WTC11 (cell line): Measurements from ENCODE around the gene CDK16. TPM values are rescaled to one million over a fixed set of nuclear protein-coding genes. Genes with fewer than 3 reads are reported as not detected.

Experiments
- ATAC-seq: fragments of 200-7000 bp; cut with Tn5 transposase; 2 replicates; pipeline ENCODE4 v1.10.0; 2021; ENCODE audit warnings: mild to moderate bottlenecking, moderate library complexity
- CTCF ChIA-PET: fragments of 300-600 bp; sonication (Branson Sonifier 250); formaldehyde crosslinking; loops from one replicate; lab custom pipeline; 2021; ENCODE audit warnings: antibody characterized with exemption; lab: Charles Lee
- POLR2A ChIA-PET: fragments of 350-600 bp; sonication (Branson Sonifier 250); formaldehyde crosslinking; loops from one replicate; lab custom pipeline; 2021; ENCODE audit warnings: antibody characterized with exemption; lab: Charles Lee
- DNase-seq: peaks from one replicate; pipeline ENCODE4 v3.0.0; 2021; ENCODE audit warnings: low spot score
- H3K27ac Mint-ChIP-seq: 2 replicates; pipeline ENCODE4 v1.8.0; 2021; ENCODE audit warnings: mixed read lengths
- H3K27me3 Mint-ChIP-seq: 2 replicates; pipeline ENCODE4 v1.8.0; 2021; ENCODE audit warnings: low read depth, mild to moderate bottlenecking, moderate library complexity, mixed read lengths
- H3K36me3 Mint-ChIP-seq: 2 replicates; pipeline ENCODE4 v1.8.0; 2021; ENCODE audit warnings: mixed read lengths
- H3K4me1 Mint-ChIP-seq: 2 replicates; pipeline ENCODE4 v1.8.0; 2022; ENCODE audit warnings: mixed read lengths
- H3K4me3 Mint-ChIP-seq: 2 replicates; pipeline ENCODE4 v1.8.0; 2021; ENCODE audit warnings: mild to moderate bottlenecking, moderate library complexity, mixed read lengths
- H3K9me3 Mint-ChIP-seq: 2 replicates; pipeline ENCODE4 v1.8.0; 2021; ENCODE audit warnings: mixed read lengths
- ATF6 ChIP-seq: sonication (generic); formaldehyde crosslinking; IDR thresholded peaks from 2 replicates; pipeline ENCODE4 v1.8.1; 2023; ENCODE audit warnings: mild to moderate bottlenecking, missing genetic modification reagents
- CDX4 ChIP-seq: fragments of 250-450 bp; sonication (Bioruptor Pico); IDR thresholded peaks from 2 replicates; pipeline ENCODE4 v1.9.0; 2021; ENCODE audit warnings: moderate library complexity, mild to moderate bottlenecking, inconsistent platforms, borderline replicate concordance
- CREB1 ChIP-seq: sonication (generic); formaldehyde crosslinking; IDR thresholded peaks from 2 replicates; pipeline ENCODE4 v1.8.0; 2023; ENCODE audit warnings: mild to moderate bottlenecking, missing genetic modification reagents
- CREM ChIP-seq: sonication (generic); formaldehyde crosslinking; IDR thresholded peaks from 2 replicates; pipeline ENCODE4 v1.8.1; 2022; ENCODE audit warnings: mild to moderate bottlenecking, missing genetic modification reagents, moderate library complexity
- ERG ChIP-seq: fragments of 250-450 bp; sonication (Bioruptor Pico); IDR thresholded peaks from 2 replicates; pipeline ENCODE4 v1.8.0; 2021; ENCODE audit warnings: mild to moderate bottlenecking
- ETV6 ChIP-seq: sonication (generic); formaldehyde crosslinking; IDR thresholded peaks from 2 replicates; pipeline ENCODE4 v1.8.1; 2022; ENCODE audit warnings: mild to moderate bottlenecking, missing genetic modification reagents
- GABPB1 ChIP-seq: sonication (generic); formaldehyde crosslinking; IDR thresholded peaks from 2 replicates; pipeline ENCODE4 v1.8.1; 2023; ENCODE audit warnings: mild to moderate bottlenecking, missing genetic modification reagents
- GRHL2 ChIP-seq: fragments of 250-450 bp; sonication (Bioruptor Pico); IDR thresholded peaks from 2 replicates; pipeline ENCODE4 v1.8.0; 2022; ENCODE audit warnings: mild to moderate bottlenecking, moderate library complexity; ENCODE audit not compliant: insufficient replicate concordance, severe bottlenecking
- GTF2I ChIP-seq: fragments of 250-450 bp; sonication (Bioruptor Pico); conservative IDR thresholded peaks from 2 replicates; pipeline ENCODE4 v1.4.0; 2021; ENCODE audit warnings: mild to moderate bottlenecking
- IRF2 ChIP-seq: sonication (generic); formaldehyde crosslinking; IDR thresholded peaks from 2 replicates; pipeline ENCODE4 v1.8.0; 2022; ENCODE audit warnings: low read depth, missing genetic modification reagents, borderline replicate concordance
- NR3C1 ChIP-seq: sonication (generic); formaldehyde crosslinking; conservative IDR thresholded peaks from 2 replicates; pipeline ENCODE4 v1.8.1; 2023; ENCODE audit warnings: low read depth, mild to moderate bottlenecking, missing genetic modification reagents
- TCF7 ChIP-seq: sonication (generic); formaldehyde crosslinking; IDR thresholded peaks from 2 replicates; pipeline ENCODE4 v1.8.0; 2022; ENCODE audit warnings: mild to moderate bottlenecking, low read depth, missing genetic modification reagents, moderate library complexity
- TEAD4 ChIP-seq: sonication (generic); formaldehyde crosslinking; IDR thresholded peaks from 2 replicates; pipeline ENCODE4 v1.8.0; 2022; ENCODE audit warnings: mild to moderate bottlenecking, missing genetic modification reagents
- TP53 ChIP-seq: sonication (generic); formaldehyde crosslinking; IDR thresholded peaks from 2 replicates; pipeline ENCODE4 v1.8.1; 2023; ENCODE audit warnings: mild to moderate bottlenecking, missing genetic modification reagents
- ZNF121 ChIP-seq: sonication (generic); formaldehyde crosslinking; IDR thresholded peaks from 2 replicates; pipeline ENCODE4 v1.8.0; 2023; ENCODE audit warnings: missing genetic modification reagents
- ZNF219 ChIP-seq: sonication (generic); formaldehyde crosslinking; IDR thresholded peaks from 2 replicates; pipeline ENCODE4 v1.8.0; 2023; ENCODE audit warnings: missing genetic modification reagents, mild to moderate bottlenecking, borderline replicate concordance
- ZNF512 ChIP-seq: sonication (generic); formaldehyde crosslinking; IDR thresholded peaks from 2 replicates; pipeline ENCODE4 v1.8.1; 2022; ENCODE audit warnings: missing genetic modification reagents, borderline replicate concordance
- total RNA-seq: library from RNA; stranded (reverse); gene quantifications from 3 replicates; pipeline ENCODE4 v1.2.3, GENCODE V29; 2021
- TF ChIP-seq, protein P1 (sequence below): sonication (generic); formaldehyde crosslinking; IDR thresholded peaks from 2 replicates; pipeline ENCODE4 v1.8.1; 2023; ENCODE audit warnings: mild to moderate bottlenecking, moderate library complexity, missing genetic modification reagents
- TF ChIP-seq, protein P2 (sequence below): sonication (generic); formaldehyde crosslinking; IDR thresholded peaks from 2 replicates; pipeline ENCODE4 v1.8.1; 2022; ENCODE audit warnings: mild to moderate bottlenecking, moderate library complexity, missing genetic modification reagents

CDK16 gene
- total RNA-seq, 1 experiment from 2014 or later = 130 TPM

DNA sequence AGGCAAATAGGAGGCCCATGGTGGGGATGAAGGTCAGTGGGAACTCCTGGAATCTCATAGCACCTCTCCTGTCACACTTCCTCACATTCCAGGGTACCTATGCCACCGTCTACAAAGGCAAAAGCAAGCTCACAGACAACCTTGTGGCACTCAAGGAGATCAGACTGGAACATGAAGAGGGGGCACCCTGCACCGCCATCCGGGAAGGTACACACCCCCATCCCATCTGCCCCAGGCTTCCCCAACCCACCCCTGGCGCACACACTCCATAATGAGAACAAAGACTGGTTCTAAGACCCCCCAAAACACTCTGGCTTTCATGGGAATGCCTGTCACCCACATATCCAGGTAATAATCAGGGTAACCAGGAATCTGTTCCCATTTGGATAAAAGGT, 6.4 kb downstream of the CDK16 start:
- no peak overlapping the region for H3K4me3 Mint-ChIP-seq
- no peak for ATAC-seq
- peaks cover 11% of the 10 kb centered on the region for H3K4me1 Mint-ChIP-seq
- TF ChIP-seq ERG (CRISPR knock-in tag) (no peak), ETV6 (CRISPR knock-in tag) (no peak), ZNF121 (CRISPR knock-in tag) (no peak), GRHL2 (CRISPR knock-in tag) (no peak), ZNF512 (no peak), ATF6 (CRISPR knock-in tag) (no peak), CDX4 (CRISPR knock-in tag) (no peak), TP53 (CRISPR knock-in tag) (no peak), IRF2 (CRISPR knock-in tag) (no peak), CREM (CRISPR knock-in tag) (no peak), GTF2I (CRISPR knock-in tag) (no peak), NR3C1 (no peak), GABPB1 (CRISPR knock-in tag) (no peak), ZNF219 (CRISPR knock-in tag) (no peak), TEAD4 (CRISPR knock-in tag) (no peak), TCF7 (no peak)
- TF ChIP-seq, protein P1, sequence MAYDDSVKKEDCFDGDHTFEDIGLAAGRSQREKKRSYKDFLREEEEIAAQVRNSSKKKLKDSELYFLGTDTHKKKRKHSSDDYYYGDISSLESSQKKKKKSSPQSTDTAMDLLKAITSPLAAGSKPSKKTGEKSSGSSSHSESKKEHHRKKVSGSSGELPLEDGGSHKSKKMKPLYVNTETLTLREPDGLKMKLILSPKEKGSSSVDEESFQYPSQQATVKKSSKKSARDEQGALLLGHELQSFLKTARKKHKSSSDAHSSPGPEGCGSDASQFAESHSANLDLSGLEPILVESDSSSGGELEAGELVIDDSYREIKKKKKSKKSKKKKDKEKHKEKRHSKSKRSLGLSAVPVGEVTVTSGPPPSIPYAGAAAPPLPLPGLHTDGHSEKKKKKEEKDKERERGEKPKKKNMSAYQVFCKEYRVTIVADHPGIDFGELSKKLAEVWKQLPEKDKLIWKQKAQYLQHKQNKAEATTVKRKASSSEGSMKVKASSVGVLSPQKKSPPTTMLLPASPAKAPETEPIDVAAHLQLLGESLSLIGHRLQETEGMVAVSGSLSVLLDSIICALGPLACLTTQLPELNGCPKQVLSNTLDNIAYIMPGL (CRISPR knock-in tag) = no peak
- TF ChIP-seq, protein P2, sequence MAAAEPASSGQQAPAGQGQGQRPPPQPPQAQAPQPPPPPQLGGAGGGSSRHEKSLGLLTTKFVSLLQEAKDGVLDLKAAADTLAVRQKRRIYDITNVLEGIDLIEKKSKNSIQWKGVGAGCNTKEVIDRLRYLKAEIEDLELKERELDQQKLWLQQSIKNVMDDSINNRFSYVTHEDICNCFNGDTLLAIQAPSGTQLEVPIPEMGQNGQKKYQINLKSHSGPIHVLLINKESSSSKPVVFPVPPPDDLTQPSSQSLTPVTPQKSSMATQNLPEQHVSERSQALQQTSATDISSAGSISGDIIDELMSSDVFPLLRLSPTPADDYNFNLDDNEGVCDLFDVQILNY (CRISPR knock-in tag) = no peak
- POLR2A ChIA-PET = no interaction called here
- no peak for DNase-seq
- no peaks in the 10 kb centered on the region for H3K9me3 Mint-ChIP-seq
- H3K36me3 Mint-ChIP-seq = peaks cover 51% of the 10 kb centered on the region
- no peak overlapping the region for H3K27ac Mint-ChIP-seq
- H3K27me3 Mint-ChIP-seq = no peaks in the 10 kb centered on the region
- CTCF ChIA-PET = no interaction called here

DNA sequence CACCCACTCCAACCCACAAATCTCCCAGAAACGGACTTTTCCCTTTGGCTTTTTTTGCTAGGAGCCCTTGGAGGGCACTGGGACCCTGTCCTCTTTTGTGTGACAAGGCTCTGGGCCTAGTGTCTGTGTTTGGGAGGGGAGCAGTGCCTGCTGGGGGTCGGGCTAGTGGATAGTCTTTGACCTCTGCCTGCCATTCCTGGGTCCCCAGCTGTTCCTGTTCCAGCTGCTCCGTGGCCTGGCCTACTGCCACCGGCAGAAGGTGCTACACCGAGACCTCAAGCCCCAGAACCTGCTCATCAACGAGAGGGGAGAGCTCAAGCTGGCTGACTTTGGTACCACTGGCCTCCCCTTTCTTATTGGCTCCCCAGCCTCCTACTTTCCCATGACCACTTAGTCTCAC, 7.6 kb downstream of the CDK16 start:
- no peak for ATAC-seq
- ChIA-PET POLR2A (no interaction called here), CTCF (interaction anchor here (0.8 kb wide), 1 partner anchor 145 kb away, joined by 5 read pairs; no protein-coding TSS in a partner anchor)
- Mint-ChIP-seq H3K9me3 (no peaks in the 10 kb centered on the region), H3K27ac (no peak overlapping the region; the same call in 1 of the 2 replicates), H3K36me3 (peaks cover 45% of the 10 kb centered on the region), H3K4me1 (0 out of 2 replicates have a peak, but pooled peaks cover under 1% of the 10 kb centered on the region), H3K27me3 (no peaks in the 10 kb centered on the region), H3K4me3 (no peak overlapping the region)
- no peak for DNase-seq
- TF ChIP-seq CREB1 (CRISPR knock-in tag) = no peak
